ENCODE results near the gene HARS1. TPM values are rescaled to one million over a fixed set of nuclear protein-coding genes. Genes with fewer than 3 reads are reported as not detected.
A peak's percentile ranks its signal among the peaks of the same experiment; 100 is the strongest.

Gene HARS1
- total and polyA plus RNA-seq, 2 of the 13 experiments (the other 11 are each of a cell fraction or from before 2014, with no cell fraction given) = 36.9 to 66.2 TPM

- TF ChIP-seq, protein P1, sequence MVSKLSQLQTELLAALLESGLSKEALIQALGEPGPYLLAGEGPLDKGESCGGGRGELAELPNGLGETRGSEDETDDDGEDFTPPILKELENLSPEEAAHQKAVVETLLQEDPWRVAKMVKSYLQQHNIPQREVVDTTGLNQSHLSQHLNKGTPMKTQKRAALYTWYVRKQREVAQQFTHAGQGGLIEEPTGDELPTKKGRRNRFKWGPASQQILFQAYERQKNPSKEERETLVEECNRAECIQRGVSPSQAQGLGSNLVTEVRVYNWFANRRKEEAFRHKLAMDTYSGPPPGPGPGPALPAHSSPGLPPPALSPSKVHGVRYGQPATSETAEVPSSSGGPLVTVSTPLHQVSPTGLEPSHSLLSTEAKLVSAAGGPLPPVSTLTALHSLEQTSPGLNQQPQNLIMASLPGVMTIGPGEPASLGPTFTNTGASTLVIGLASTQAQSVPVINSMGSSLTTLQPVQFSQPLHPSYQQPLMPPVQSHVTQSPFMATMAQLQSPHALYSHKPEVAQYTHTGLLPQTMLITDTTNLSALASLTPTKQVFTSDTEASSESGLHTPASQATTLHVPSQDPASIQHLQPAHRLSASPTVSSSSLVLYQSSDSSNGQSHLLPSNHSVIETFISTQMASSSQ (IDR thresholded peaks at IDR 0.05; ENCODE audit: low read depth) = peak; percentile 49; the same call in 1 of the 2 replicates
- TF ChIP-seq, protein P1 (CRISPR knock-in tag; IDR thresholded peaks at IDR 0.05; ENCODE audit: borderline replicate concordance) = no peak; the same call in 1 of the 2 replicates
- TF ChIP-seq, protein P2, sequence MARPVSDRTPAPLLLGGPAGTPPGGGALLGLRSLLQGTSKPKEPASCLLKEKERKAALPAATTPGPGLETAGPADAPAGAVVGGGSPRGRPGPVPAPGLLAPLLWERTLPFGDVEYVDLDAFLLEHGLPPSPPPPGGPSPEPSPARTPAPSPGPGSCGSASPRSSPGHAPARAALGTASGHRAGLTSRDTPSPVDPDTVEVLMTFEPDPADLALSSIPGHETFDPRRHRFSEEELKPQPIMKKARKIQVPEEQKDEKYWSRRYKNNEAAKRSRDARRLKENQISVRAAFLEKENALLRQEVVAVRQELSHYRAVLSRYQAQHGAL (CRISPR knock-in tag; IDR thresholded peaks at IDR 0.05; ENCODE audit: not compliant biosample characterization) = peak; percentile 38
- TF ChIP-seq ZHX2 (IDR thresholded peaks at IDR 0.05; ENCODE audit: low read depth) (peak; percentile 61; the same call in 1 of the 2 replicates), ZHX2 (CRISPR knock-in tag; IDR thresholded peaks at IDR 0.05; ENCODE audit: borderline replicate concordance) (no peak), PAWR (CRISPR knock-in tag; IDR thresholded peaks at IDR 0.05; ENCODE audit: borderline replicate concordance) (no peak), NKX3-1 (CRISPR knock-in tag; IDR thresholded peaks at IDR 0.05) (peak; percentile 44; the same call in 1 of the 2 replicates), GFI1 (CRISPR knock-in tag; IDR thresholded peaks at IDR 0.05; ENCODE audit: borderline replicate concordance) (0 out of 2 replicates have a peak, but pooled peaks have one; percentile 45), MAFG (CRISPR knock-in tag; IDR thresholded peaks at IDR 0.05) (peak; percentile 65), ZFAT (CRISPR knock-in tag; conservative IDR thresholded peaks at IDR 0.05) (no peak), MED1 (CRISPR knock-in tag; IDR thresholded peaks at IDR 0.05) (peak; percentile 86), ZFP90 (CRISPR knock-in tag; IDR thresholded peaks at IDR 0.05; ENCODE audit: borderline replicate concordance) (0 out of 2 replicates have a peak, but pooled peaks have one; percentile 47), ZSCAN12 (CRISPR knock-in tag; IDR thresholded peaks at IDR 0.05) (peak; percentile 93; the same call in 1 of the 2 replicates)
- TF ChIP-seq, protein P3, sequence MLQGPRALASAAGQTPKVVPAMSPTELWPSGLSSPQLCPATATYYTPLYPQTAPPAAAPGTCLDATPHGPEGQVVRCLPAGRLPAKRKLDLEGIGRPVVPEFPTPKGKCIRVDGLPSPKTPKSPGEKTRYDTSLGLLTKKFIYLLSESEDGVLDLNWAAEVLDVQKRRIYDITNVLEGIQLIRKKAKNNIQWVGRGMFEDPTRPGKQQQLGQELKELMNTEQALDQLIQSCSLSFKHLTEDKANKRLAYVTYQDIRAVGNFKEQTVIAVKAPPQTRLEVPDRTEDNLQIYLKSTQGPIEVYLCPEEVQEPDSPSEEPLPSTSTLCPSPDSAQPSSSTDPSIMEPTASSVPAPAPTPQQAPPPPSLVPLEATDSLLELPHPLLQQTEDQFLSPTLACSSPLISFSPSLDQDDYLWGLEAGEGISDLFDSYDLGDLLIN (CRISPR knock-in tag; IDR thresholded peaks at IDR 0.05; ENCODE audit: borderline replicate concordance) = peak; percentile 70; the same call in 1 of the 2 replicates
Measured at GRCh38 chr5:140725799-140726471, 34.8 kb upstream of the HARS1 start (continued).
